IPS DF 6.9 (cell line): ENCODE results near the gene TMEM38B.

Experiments
- DNase-seq: peaks from one replicate; pipeline ENCODE4 v3.0.0-alpha.2; 2013; ENCODE audit warnings: low read depth, low spot score
- H3K27ac ChIP-seq: one replicate; pipeline ENCODE4 v1.5.1; 2013; ENCODE audit warnings: low read length, control low read depth
- H3K27me3 ChIP-seq: 2 replicates; pipeline ENCODE4 v1.6.1; 2013; ENCODE audit warnings: mild to moderate bottlenecking, low read length; ENCODE audit not compliant: control insufficient read depth, insufficient read depth
- H3K36me3 ChIP-seq: 2 replicates; pipeline ENCODE4 v1.6.1; 2013; ENCODE audit warnings: low read length; ENCODE audit not compliant: control insufficient read depth, insufficient read depth
- H3K4me1 ChIP-seq: 2 replicates; pipeline ENCODE4 v1.6.1; 2013; ENCODE audit warnings: low read length; ENCODE audit not compliant: control insufficient read depth, insufficient read depth
- H3K4me3 ChIP-seq: 2 replicates; pipeline ENCODE4 v1.5.1; 2013; ENCODE audit warnings: mild to moderate bottlenecking, low read length
- H3K9me3 ChIP-seq: 2 replicates; pipeline ENCODE4 v1.6.1; 2013; ENCODE audit warnings: low read length, inconsistent platforms; ENCODE audit not compliant: control insufficient read depth, insufficient read depth
- WGBS: extraction: QIAGEN DNeasy Blood & Tissue Kit; methylation state at CpG from one replicate; pipeline ENCODE4 v1.1.7; 2013; ENCODE audit warnings: mixed read lengths, missing lambda C conversion rate; ENCODE audit not compliant: insufficient read length, insufficient coverage; 5-methylcytosine and 5-hydroxymethylcytosine counted together

Gene TMEM38B, protein sequence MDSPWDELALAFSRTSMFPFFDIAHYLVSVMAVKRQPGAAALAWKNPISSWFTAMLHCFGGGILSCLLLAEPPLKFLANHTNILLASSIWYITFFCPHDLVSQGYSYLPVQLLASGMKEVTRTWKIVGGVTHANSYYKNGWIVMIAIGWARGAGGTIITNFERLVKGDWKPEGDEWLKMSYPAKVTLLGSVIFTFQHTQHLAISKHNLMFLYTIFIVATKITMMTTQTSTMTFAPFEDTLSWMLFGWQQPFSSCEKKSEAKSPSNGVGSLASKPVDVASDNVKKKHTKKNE

DNA sequence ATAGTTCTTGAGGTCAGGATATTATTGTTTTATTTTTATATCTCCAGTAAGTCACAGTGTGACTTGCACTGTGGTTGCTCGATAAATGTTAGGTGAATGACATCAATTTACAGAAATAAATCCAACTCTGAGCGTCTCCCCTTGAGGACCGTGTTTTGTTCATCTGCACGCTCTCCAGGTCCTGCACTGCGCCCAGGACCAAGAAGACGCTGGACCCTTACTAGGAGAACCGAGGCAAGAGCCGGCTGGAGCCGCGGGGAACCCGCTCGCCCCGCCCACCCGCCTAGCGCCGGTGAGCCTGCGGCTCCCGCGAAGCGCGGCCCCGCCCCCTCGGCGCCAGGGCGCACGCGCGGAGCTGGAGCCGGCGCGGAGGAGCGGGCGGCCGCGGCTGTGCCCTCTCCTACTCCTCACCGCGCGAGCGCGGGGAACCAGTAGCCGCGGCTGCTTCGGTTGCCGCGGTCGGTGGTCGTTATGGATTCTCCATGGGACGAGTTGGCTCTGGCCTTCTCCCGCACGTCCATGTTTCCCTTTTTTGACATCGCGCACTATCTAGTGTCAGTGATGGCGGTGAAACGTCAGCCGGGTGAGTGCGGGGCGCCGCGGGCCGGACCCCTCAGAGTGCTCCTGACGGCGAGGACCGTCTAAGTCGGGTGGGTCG is at the start of gene TMEM38B:
TMEM38B (plus strand) TSS at position 352 of the 658 bp plus-strand sequence; CDS start at position 472, 120 bp downstream.
- WGBS, result no CpG with 5 or more reads among the region's 65 CpGs
- Histone ChIP-seq H3K4me1 (peaks cover 2% of the 10 kb centered on the region; the same call in 1 of the 2 replicates), H3K36me3 (no peaks in the 10 kb centered on the region), H3K27me3 (peaks cover 10% of the 10 kb centered on the region; the same call in 1 of the 2 replicates), H3K9me3 (no peaks in the 10 kb centered on the region), H3K27ac (no peak within 1 kb of the TSS), H3K4me3 (peak within 1 kb of the TSS; percentile 95)
- peak; percentile 45 for DNase-seq

DNA sequence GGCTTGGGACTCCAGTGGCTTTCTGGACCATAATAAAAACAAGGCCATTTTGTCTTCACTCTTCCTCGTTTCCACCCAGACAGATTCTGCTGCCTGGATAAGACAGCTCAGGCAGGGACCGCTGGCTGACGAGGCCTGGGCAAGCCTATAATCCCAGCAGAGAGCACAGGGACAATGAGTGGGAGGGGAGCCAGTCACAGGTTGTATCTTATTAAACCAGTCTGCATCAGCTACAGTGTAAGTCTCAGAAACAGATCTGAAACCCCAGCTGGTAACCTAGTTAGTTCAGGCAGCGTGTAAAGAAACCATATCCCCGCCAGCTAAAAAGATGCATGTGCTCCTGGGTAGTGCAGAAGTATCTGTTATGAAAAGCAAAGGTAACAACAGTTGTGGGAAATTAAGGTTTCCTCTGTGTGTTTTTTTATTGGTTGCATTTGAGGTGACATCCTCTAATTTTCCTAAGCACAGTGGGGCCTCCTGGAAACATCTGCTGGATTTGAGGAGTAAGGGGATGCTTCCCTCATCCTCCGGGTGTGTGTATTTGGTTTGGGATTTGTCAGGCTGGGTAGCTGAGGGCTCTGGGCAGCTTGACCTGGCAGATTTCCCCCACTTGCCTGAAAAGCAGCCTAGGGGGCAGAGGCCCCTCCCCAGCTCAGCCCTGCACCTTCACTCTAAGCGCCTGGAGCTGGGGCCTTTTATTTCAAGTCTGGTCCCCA is 47.3 kb upstream of the TMEM38B start:
- Histone ChIP-seq H3K27ac (no peak overlapping the region), H3K36me3 (no peaks in the 10 kb centered on the region), H3K27me3 (no peaks in the 10 kb centered on the region), H3K4me3 (no peak overlapping the region), H3K9me3 (no peaks in the 10 kb centered on the region), H3K4me1 (peaks cover 6% of the 10 kb centered on the region)
- no CpG with 5 or more reads among the region's 7 CpGs for WGBS
- no peak for DNase-seq

DNA sequence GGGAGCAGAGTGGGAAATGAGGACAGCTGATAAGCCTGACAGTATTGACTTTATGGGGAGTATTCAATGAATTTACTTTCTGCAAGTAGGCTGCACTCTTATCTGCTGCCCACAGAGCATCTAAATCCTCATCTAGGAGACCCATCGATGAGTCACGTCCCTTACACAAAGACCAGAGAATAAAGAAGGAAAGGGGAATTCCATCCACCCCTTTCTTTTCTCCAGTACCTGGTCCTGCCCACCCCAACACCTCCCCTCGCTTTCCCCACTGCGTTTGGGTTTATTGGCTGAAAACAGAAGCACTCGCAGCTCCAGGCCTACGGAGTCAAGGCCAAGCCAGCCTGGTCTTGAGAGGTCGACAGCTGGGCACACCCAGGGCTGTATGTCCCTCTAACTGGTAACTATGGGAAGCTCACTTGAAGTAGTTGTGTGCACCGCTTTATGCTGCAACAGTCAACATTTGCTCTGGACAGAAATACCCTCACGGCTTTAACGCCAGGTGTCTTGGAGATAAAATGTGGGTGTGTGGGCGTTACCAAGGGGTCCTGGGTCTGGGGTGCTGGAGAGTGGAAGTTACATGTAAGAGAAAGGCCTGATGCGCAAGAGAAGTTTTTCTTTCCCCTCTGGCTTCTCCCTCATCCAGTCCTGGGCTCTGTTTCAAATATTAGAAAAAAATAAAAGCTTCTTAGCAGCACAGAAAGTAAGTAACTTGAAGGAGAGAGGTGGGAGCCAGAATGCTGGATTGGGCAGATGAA is 46.6 kb upstream of the TMEM38B start:
- no peaks in the 10 kb centered on the region for H3K9me3 ChIP-seq
- no peaks in the 10 kb centered on the region for H3K27me3 ChIP-seq
- no peak overlapping the region for H3K4me3 ChIP-seq
- no peak overlapping the region for H3K27ac ChIP-seq
- peaks cover 6% of the 10 kb centered on the region for H3K4me1 ChIP-seq
- H3K36me3 ChIP-seq, result no peaks in the 10 kb centered on the region
- no CpG with 5 or more reads among the region's 12 CpGs for WGBS
- DNase-seq, result no peak

DNA sequence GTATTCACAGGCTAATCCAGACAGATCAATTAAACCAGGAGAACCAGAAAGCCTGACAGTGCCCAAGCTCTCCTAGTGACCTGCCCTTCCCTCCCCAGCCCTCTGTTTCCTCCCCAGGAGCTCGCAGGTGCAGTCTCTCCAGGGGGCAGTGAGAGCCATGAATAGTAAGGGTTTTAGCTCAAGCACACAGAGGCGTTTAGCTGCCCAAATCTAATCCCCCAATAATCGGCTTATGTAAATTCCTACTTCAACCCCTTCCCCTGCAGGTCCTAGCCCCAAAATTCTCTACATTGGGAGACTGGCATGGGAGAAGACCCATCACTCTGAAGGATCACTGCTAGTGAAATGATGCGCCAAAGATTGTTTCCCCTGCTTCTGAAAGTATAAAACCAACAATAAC is 42.5 kb upstream of the TMEM38B start:
- H3K4me1 ChIP-seq, result peaks cover 6% of the 10 kb centered on the region
- no CpG with 5 or more reads among the region's 4 CpGs for WGBS

DNA sequence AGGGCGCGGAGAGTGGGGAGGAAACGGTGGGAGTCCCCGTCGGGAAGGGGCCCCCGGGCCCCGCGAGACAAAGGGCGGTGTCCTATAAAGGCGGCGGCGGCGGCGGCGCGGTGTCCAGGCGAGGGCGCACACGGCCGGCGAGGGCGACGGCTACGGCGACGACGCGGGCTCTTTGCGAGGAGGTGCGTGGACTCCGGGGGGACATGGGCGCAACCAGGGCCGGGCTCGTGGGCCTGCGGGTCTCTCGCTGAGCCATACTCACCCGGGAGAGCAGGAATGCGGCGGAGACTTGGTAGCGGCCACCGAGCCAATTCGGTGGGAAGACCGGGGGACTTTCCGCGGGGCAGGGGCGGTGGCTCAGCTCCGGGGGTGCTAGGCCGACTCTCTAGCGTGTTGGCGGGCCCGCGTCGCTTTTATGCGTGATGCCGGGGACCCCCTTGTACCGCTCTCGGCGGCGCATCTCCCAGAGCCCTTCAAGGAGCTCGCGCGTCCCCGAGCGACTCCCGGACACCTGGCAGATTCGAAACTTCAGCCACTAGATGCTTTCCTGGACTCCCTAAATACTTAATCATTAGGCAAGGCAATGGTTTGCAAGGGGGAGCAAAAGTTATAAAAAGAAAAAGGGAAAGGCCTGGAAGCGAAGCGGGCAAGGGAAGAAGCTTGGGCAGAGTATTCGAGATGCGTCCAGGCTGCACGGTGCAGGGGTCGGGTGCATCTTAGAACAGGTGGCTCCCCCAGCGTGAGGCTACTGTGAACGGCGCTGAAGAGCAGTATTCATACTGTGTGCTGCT is 38.0 kb upstream of the TMEM38B start:
- H3K4me1 ChIP-seq, result peaks cover 3% of the 10 kb centered on the region; the same call in 1 of the 2 replicates

More for the DNA sequence above, 42.5 kb upstream of the TMEM38B start:
- no peaks in the 10 kb centered on the region for H3K9me3 ChIP-seq
- H3K27ac ChIP-seq, result no peak overlapping the region
- H3K4me3 ChIP-seq, result no peak overlapping the region
- H3K36me3 ChIP-seq, result no peaks in the 10 kb centered on the region
- peaks cover 13% of the 10 kb centered on the region; the same call in 1 of the 2 replicates for H3K27me3 ChIP-seq
- no peak for DNase-seq

DNA sequence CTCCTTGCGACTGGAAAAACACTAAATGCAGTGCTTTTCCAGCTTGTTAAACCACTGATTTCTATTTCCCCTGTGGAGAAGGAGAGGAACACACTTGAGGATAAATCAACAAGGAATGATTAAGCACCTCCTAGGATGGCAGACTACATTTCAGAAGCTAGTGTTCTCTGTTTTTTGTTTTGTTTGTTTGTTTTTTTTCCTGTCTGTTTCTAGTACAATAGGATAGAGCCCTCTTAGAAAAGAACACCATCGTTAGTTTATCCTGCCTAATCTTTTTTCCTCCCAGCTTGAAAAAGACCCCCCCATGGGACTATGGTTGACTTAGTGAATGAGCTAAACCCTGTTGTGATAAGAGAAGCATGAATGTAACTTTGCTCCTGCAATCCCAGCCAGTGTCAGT is 36.0 kb upstream of the TMEM38B start:
- no peak overlapping the region for H3K4me3 ChIP-seq
- no peak for DNase-seq
- H3K9me3 ChIP-seq, result no peaks in the 10 kb centered on the region
- no peaks in the 10 kb centered on the region for H3K4me1 ChIP-seq
- H3K27ac ChIP-seq, result no peak overlapping the region
- no peaks in the 10 kb centered on the region for H3K36me3 ChIP-seq
- no CpG with 5 or more reads among the region's 2 CpGs for WGBS
- H3K27me3 ChIP-seq, result peaks cover 19% of the 10 kb centered on the region; the same call in 1 of the 2 replicates

More for the DNA sequence above, 38.0 kb upstream of the TMEM38B start:
- H3K36me3 ChIP-seq, result no peaks in the 10 kb centered on the region
- peak overlapping the region; percentile 43; the same call in 1 of the 2 replicates for H3K4me3 ChIP-seq
- no peak overlapping the region for H3K27ac ChIP-seq
- no peak for DNase-seq
- no CpG with 5 or more reads among the region's 75 CpGs for whole genome bisulfite sequencing
- no peaks in the 10 kb centered on the region for H3K9me3 ChIP-seq
- H3K27me3 ChIP-seq, result peaks cover 19% of the 10 kb centered on the region; the same call in 1 of the 2 replicates

DNA sequence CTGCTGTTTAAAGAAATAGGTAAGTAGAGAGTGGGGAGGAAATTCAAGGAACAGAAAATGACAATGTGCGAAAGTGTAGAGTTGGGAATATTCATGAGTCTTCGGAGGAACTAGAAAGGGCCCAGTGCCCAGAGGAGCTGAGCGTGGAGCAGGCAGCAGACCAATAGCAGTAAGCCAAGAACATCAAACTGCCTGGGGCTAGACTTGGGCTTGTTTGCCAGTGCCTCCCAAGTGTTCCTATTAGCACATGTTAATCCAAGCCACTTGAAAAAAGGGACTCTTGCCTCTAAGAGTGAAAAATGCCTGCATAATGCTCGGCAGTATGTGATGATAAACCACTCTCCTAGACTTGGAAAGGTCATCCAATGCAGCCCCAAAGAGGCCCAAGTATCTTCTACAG is 33.3 kb upstream of the TMEM38B start:
- peaks cover 13% of the 10 kb centered on the region; the same call in 1 of the 2 replicates for H3K27me3 ChIP-seq
- H3K4me1 ChIP-seq, result no peaks in the 10 kb centered on the region
- WGBS, result 100% methylated on average over 1 of the region's 4 CpGs
- H3K27ac ChIP-seq, result no peak overlapping the region
- H3K36me3 ChIP-seq, result no peaks in the 10 kb centered on the region
- DNase-seq, result no peak
- no peak overlapping the region for H3K4me3 ChIP-seq
- H3K9me3 ChIP-seq, result no peaks in the 10 kb centered on the region

DNA sequence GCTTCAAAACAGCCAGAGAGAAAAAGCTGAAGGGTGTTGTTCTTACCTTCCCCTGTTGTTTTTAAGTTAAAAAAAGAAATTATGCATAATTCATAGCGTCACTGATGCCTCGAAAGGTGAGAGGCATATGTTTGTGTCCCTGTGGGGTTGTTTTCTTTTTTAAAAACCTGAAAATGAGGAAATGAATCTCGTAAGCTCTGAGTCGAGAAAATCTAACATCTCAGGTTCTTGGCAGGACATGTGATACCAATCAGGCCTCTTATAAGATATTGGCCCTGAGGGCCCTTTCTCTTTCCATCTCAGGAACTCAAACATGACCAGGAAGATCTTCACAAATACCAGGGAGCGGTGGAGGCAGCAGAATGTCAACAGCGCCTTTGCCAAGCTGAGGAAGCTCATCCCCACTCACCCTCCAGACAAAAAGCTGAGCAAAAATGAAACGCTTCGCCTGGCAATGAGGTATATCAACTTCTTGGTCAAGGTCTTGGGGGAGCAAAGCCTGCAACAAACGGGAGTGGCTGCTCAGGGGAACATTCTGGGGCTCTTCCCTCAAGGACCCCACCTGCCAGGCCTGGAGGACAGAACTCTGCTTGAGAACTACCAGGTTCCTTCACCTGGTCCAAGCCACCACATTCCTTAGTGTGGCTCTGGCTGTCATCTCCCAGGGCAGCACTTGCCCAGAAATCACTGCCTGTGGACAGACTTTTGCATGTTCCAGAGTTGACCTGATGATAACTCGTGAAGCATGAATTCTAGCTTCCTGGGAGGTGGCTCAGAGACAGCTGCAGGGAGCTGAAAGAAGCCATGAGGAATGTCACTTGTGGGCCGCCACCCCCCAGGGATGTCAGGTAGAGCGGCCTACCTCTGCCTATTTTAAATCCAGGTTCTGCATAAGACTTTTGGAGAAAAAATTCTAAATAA is 31.9 kb upstream of the TMEM38B start, which contains the start of gene TAL2:
TAL2 (plus strand) TSS at position 274 of the 921 bp plus-strand sequence; CDS start at position 314, 40 bp downstream.
- H3K36me3 ChIP-seq, result no peaks in the 10 kb centered on the region
- H3K9me3 ChIP-seq, result no peaks in the 10 kb centered on the region
- no peak within 1 kb of the TSS for H3K4me3 ChIP-seq
- WGBS, result no CpG with 5 or more reads among the region's 12 CpGs
- H3K4me1 ChIP-seq, result no peaks in the 10 kb centered on the region
- H3K27ac ChIP-seq, result no peak within 1 kb of the TSS
- peaks cover under 1% of the 10 kb centered on the region; the same call in 1 of the 2 replicates for H3K27me3 ChIP-seq
- no peak for DNase-seq

DNA sequence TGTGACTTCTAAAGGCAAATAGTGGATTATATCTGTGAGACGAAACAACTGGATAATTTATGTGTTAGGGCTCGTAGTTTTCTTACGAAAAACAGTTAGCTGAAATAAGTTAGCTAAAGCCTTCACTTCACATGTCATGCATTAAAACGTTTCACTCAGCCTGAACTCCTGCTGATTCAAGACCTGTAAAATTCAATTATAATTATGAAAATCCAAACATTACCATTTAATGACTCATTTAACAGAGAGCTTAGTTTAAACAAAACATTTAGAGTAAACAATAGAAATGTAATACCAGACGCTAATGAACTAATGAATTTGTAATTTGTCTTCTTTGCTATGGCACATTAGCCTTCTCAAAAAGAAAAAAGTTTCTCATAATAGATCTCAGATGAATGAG is 30.4 kb upstream of the TMEM38B start:
- Histone ChIP-seq H3K4me1 (no peaks in the 10 kb centered on the region), H3K27ac (no peak overlapping the region), H3K9me3 (no peaks in the 10 kb centered on the region), H3K4me3 (no peak overlapping the region), H3K27me3 (no peaks in the 10 kb centered on the region), H3K36me3 (no peaks in the 10 kb centered on the region)
- DNase-seq, result no peak
- no CpG with 5 or more reads among the region's 5 CpGs for WGBS
